GM18519 (cell line): ENCODE results near the gene RHOC.

Experiments
- ATAC-seq: cut with Tn5 transposase; IDR thresholded peaks from one replicate; pipeline ENCODE4 v1.9.1; 2021; ENCODE audit warnings: mild to moderate bottlenecking, moderate library complexity; ENCODE audit not compliant: unreplicated experiment, low FRiP score

RHOC gene

DNA sequence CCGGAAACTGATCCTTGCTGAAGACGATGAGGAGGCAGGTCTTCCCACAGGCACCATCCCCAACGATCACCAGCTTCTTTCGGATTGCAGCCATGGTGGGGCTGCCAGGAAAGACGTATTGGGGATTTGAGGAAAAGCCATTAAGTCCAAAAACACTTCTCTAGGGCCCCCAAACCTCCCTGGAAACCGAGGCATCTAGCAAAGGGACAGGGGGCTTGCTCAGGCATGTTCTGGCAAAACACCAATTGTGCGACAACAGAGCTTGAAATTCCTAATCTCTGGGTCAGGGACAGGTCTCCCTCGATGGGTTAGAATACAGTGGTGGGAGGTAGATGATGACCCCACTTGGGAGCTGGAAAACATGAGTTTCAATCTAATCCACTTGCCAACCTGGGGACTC lies 3.2 kb downstream of the RHOC start:
- ATAC-seq: no peak

DNA sequence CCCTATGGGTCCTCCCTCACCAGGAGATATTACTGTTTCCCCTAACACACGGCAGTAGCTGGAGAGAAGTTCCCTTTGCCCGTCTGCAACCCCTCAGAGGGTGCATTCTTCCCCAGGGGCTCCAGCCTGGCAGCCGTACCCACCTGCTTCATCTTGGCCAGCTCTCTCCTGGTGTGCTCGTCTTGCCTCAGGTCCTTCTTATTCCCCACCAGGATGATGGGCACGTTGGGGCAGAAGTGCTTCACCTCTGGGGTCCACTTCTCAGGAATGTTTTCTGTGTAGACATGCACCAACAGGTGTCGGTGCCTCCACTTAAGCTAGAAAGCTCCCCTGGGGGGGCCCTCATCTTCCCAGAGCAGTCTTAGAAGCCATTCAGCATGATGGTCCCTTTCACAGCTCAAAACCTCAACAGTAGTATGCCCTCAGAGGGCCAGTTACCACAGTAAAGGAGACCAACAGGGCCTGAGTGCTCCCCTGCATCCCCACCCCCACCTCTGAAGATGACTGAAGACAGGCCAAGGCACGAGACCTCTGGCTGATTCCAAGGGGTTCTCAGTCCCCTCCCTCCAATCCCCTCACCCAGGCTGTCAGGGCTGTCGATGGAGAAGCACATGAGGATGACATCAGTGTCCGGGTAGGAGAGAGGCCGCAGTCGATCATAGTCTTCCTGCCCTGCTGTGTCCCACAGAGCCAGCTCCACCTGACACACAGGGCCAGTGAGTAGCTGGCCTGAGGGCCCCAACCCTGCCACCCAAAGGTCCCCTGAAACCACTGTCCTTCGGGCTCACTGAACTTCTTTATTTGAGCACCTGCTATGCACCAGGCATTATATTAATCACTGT lies 4.3 kb downstream of the RHOC start:
- no peak for ATAC-seq

DNA sequence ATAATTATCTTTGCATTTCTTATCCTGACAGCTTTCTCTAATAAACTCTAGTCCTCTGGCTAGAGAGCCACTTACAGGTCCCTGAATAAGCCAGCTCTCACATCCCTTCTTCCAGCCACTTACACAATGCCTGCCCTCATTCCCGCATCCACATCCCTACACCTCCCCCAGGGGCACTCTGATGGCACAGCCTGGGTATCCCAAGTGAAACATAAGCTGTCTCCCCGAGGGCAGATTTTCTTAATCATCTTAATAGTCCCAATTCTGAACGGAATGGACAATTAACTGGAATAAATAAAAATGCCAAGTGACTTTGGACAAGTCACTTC lies 4.9 kb downstream of the RHOC start:
- ATAC-seq: no peak

DNA sequence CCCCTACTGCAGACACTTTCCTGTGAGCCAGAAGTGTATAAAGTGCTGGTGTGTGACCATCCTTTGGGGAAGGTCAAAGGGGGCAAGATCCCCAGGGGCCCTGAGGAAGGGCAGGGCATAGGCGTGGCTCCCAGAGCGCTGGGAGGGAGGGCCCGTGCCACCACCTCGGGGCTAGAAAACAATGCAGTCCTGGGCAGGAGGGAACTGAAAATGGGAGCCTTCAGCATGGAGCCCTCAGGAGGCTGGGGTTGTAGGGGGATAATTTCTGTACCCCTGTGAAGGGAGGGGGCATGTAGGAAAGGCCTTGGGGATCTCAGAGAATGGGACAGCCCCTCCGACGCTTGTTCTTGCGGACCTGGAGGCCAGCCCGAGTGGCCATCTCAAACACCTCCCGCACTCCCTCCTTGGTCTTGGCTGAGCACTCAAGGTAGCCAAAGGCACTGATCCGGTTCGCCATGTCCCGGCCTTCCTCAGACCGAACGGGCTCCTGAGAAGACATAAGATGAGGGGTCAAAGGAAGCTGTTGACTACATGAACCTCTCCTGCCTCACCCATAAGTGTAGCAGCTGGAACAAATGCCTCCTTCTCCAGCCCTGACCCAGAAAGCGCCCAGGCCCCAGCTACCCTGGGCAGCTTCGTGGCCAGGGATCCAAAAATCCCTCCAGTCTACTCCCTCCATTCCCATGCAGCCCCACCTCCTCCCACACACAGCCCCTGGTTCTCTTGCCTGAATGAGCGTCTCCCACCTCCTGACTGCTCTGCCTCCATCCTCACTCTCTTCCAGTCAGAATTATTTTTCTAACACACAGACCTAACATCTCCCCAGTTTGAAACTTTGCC lies 5.5 kb downstream of the RHOC start:
- no peak for ATAC-seq

DNA sequence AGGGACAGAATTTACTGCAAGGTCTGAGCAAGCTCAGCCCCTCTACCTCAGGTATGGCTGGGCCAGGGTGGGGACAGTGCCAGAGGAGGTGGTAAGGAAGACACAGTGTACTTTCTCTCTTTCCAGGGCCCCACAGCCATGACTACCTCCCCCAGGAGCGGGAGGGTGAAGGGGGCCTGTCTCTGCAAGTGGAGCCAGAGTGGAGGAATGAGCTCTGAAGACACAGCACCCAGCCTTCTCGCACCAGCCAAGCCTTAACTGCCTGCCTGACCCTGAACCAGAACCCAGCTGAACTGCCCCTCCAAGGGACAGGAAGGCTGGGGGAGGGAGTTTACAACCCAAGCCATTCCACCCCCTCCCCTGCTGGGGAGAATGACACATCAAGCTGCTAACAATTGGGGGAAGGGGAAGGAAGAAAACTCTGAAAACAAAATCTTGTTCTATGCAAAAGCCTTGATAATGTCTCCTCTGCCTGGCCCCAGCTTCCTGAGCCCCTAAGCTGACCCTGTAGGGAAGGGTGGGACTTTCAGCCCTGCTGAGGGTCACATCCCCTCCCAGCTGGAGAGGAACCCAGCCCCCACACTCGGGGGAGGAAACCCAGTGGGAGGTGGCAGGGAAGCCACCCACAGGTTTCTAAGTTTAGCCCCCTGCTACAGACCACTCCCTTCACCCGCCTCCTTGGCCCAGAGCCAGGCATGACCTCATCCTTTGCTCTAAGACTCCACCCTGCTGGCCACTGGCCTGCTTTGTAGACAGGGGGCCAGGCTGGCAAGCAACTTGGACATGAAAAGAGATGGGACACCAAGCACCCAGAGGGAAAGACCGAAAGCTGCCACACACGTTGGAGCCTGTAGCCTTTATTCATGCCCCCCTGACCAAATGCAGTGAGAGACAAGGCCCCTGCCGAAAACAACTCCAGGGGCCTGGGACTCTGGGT lies 6.4 kb downstream of the RHOC start:
- ATAC-seq: peak; percentile 32

DNA sequence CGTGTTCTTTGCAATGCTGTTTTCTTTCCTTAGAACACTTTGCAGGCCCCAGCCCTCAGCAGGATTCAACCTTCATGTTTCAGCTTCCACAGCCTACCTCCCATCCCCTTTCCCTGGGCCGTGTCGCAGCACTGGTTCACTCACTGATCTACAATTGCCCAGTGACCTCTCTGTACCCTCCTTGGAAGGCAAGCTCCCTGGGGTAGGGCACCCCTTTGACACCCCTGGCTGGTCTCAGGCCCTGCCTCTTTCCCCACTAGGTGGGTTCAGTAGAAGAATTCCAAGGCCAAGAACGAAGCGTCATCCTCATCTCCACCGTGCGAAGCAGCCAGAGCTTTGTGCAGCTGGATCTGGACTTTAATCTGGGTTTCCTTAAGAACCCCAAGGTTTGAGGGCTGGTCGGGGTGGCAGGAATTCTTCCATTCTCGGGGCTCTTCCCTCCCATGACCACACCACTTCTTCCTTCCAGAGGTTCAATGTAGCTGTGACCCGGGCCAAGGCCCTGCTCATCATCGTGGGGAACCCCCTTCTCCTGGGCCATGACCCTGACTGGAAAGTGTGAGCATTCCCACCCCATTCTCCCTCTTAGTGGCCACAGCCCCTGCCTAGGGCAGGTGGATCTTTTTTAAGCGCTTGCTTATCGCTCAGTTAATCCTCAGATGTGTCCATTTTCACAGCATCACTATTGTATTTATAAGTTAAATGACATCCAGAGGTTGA lies 7.3 kb downstream of the RHOC start:
- no peak for ATAC-seq

DNA sequence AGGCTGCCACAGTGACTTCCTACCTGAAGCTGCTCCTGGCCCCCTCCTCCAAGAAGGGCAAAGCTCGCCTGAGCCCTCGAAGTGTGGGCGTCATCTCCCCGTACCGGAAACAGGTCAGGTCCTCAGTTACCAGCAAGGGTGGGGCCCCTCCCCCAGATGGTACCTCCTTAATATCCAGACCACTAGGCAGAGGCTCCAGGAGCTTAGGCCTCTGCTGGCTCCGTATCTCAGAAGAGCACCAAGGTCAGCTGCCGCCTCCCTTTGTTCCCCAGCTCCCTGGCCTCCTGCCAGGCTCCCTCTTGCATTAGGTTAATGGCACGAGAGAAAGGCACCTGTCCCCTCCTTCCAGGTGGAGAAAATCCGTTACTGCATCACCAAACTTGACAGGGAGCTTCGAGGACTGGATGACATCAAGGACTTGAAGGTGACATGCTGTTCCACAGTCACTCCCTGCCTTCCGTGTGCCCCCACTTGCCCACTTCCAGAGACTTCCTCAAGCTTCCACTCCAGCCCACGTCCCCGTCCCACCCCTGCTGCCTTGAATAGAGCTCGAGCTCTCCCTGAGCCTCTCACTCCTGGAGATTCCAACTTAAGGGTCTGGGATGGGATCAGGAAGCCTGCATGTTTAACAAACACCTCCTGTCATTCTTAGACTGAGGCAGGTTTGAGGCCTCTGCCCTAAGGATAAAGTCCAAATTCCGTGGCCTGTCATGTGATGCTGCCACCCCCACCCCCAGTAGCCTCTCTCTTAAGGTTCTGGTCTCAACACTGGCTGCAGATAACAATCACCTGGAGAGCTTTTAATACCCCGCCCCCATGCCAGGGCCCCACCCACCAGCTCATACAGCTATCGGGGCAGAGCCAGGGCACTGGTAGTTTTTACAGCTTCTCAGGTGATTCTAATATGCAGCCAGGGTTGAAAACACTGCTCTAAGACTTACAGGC lies 8.3 kb downstream of the RHOC start:
- no peak for ATAC-seq

DNA sequence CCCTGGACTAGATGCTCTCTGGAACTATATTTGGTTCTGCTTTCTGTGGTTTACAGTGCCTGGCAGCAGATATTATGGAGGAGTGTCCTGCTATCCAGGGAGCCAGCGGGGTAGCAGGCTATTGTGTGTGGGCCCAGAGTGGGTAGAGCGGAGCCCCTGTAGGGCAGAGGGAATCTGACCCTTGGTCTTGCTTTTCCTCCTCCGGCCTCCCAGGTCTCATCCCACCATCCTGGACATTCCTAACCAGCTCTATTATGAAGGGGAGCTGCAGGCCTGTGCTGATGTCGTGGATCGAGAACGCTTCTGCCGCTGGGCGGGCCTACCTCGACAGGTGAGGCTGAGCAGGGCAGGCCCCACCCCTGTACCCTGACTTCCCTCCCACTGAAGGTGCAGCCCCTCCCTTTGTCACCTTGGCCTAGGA lies 9.1 kb downstream of the RHOC start:
- ATAC-seq: no peak

DNA sequence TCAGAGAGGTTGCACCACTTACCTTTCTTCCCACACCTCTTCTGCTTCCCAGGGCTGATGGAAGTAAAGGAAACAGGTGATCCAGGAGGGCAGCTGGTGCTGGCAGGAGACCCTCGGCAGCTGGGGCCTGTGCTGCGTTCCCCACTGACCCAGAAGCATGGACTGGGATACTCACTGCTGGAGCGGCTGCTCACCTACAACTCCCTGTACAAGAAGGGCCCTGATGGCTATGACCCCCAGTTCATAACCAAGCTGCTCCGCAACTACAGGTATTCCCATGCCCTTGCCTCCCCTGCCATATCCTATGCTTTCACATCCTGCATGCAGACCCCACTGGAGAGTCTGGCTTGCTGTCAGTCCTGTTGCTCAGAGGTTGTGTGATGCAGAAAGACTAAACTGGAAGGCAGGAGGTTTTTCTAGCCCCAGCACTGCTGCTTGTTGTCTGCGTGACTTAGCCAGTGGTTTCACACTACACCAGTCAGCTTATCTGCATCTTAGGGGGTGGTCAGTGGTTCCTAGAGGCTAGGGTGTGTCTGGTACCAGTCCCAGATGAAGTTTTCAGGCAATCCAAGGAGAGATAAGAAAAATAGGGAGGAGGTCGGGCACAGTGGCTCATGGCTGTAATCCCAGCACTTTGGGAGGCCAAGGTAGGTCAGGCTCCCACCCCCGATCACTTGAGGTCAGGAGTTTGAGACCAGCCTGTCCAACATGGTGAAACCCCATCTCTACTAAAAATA lies 10.2 kb downstream of the RHOC start:
- ATAC-seq: no peak

DNA sequence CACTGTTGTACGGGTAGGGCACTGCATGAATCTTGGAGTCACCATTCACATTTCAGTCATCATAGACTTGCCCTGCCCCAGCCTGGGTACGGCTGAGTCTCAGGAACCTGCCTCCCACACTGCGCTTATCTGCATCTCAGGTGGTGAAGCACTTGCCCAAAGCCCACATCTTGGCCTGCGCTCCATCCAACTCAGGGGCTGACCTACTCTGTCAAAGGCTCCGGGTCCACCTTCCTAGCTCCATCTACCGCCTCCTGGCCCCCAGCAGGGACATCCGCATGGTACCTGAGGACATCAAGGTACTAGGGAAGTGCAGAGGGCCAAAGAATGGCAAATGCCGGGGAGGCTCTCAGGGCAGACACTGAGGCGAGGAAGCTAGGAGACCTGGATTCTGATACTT lies 11.7 kb downstream of the RHOC start:
- no peak for ATAC-seq

DNA sequence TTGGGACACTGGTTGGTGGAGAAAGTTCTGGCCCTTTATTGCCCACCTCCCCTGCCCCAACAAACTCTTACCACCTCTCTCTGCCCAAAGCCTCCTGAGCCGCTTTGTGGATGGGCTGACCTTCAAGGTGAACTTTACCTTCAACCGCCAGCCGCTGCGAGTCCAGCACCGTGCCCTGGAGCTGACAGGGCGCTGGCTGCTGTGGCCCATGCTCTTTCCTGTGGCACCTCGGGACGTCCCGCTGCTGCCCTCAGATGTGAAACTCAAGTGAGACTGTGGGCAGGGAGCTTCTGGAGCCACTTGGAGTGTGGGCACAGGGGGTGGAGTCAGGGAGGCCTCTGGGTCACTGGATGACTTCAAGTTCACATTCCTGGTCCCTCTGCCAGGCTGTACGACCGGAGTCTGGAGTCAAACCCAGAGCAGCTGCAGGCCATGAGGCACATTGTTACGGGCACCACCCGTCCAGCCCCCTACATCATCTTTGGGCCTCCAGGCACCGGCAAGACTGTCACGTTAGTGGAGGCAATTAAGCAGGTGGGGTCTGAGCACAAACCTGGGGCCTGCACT lies 12.5 kb downstream of the RHOC start:
- ATAC-seq: no peak

DNA sequence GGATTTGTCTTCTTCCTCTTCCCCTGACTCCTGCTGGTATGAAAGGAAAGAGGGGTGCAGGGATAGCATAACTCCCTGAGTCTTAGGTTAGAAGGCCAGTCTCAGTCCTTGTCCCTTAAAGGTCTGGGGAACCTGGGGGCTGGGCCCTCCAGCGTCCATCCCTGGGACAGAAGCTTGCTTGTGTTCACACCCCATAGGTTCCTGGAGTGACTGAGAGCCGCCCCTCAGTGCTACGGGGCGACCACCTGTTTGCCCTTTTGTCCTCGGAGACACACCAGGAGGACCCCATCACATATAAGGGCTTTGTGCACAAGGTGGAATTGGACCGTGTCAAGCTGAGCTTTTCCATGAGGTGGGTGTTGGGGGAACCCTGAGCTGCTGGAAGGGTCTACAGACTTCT lies 13.1 kb downstream of the RHOC start:
- no peak for ATAC-seq

DNA sequence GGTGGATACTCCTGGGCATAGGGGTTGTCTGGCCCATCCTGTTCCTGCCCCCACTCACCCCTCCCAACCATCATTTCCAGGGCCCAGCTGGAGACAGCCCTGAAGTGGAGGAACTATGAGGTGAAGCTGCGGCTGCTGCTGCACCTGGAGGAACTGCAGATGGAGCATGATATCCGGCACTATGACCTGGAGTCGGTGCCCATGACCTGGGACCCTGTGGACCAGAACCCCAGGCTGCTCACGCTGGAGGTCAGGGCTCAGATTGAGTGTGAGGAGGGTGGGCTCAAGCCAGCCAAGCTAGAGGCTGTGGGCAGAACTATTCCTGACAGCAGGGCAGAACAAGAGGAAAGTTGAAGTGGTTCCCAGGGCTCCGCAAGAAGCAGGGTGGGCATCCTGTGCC lies 14.2 kb downstream of the RHOC start:
- ATAC-seq: no peak

DNA sequence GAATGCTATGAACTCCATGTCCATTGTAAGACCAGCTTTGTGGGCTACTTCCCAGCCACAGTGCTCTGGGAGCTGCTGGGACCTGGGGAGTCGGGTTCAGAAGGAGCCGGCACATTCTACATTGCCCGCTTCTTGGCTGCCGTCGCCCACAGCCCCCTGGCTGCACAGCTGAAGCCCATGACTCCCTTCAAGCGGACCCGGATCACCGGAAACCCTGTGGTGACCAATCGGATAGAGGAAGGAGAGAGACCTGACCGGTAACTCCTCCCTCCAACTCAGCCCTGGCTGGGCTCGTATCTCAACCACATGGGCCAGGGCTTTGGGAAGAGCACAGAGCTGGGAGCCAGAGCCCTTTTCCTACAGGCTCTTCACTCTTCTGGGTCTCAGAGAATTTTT lies 17.1 kb downstream of the RHOC start:
- ATAC-seq: no peak

DNA sequence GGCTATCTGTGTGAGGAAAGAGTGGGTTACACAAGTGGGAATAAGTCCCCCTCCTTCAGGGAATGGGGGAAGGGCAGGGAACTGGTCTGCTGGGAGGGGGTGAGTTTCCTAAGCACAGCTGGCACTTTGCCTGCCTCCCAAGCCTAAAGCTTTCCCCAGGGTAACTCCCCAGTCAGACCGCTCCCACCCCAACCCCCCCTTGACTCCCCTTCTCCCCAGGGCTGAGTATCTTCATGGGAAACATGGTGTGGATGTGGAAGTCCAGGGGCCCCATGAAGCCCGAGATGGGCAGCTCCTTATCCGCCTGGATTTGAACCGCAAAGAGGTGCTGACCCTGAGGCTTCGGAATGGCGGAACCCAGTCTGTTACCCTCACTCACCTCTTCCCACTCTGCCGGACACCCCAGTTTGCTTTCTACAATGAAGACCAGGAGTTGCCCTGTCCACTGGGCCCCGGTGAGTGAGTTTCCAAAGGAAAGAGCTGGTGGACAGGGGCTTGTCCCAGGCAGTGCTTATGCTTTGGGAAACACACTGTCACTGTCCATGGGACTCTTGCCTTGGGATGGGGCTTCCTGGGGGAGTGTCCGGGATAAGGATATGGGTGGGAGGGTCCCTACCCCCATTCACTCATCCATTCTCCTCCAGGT lies 17.6 kb downstream of the RHOC start:
- ATAC-seq: no peak

DNA sequence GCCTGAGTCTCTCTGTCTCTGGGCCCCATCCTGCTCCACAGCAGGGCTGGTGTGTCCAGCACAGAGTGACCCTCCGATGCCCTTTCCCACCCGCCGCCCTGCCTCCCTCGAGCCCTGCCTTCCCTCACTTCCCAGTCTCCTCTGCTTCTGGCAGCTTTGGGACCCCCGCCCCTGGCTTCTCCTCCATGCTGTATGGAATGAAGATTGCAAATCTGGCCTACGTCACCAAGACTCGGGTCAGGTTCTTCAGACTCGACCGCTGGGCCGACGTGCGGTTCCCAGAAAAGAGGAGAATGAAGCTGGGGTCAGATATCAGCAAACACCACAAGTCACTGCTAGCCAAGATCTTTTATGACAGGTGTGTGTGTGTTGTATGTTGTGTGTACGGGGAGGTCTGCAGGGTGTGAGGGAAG lies 18.1 kb downstream of the RHOC start:
- ATAC-seq: no peak

DNA sequence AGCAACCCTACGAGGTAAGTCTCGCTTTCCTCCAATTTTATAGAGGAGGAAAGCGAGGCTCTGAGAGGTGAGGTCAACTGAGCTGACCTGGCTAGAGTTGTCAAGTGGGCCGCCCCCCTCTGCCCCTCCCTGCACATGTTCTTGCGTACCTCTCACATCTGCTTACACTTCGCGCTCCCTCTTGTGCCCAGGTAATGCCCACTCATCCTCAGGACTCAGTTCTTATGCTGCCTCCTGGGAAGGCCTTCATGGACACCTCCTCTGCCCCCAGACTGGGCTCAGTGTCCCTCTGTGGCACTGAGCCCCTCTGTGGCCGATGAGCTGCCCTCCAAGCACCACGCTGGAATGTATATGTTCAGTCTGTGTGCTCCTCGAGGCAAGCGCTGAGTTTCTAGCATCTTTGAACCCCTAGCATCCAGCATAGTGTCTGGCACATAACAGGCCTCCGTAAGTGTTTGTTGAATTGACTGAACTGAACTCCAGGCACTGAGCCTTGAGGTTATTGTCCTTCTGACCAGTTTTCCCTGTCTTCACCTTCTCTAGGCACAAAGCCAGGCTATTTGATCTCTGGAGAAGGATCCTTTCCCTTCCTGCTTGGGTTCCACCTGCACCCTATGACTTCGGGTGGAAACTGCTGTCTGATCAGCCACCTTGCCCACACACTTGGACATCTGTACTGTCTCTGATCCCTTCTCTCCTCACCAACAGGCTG lies 19.0 kb downstream of the RHOC start:
- no peak for ATAC-seq
